AG04450 (cell line): ENCODE measurements around the gene RIPOR2. TPM values are rescaled to one million over a fixed set of nuclear protein-coding genes. Genes with fewer than 3 reads are reported as not detected.

ENCODE experiments used
- CTCF ChIA-PET: fragments of 300-600, 350-600 bp; formaldehyde crosslinking; extraction: SDS; loops from one replicate; lab custom pipeline; 2022; ENCODE audit warnings: antibody characterized with exemption, inconsistent platforms; lab: Charles Lee
- POLR2A ChIA-PET: fragments of 350-600 bp; formaldehyde crosslinking; extraction: SDS; loops from one replicate; lab custom pipeline; 2021; ENCODE audit warnings: antibody characterized with exemption, inconsistent platforms; lab: Yijun Ruan, JAX
- DNase-seq: peaks from one replicate; pipeline ENCODE4 v3.0.0-alpha.2; 2011; ENCODE audit warnings: low read depth, low spot score
- H3K27ac ChIP-seq: one replicate; pipeline ENCODE4 v1.5.1; 2012; ENCODE audit warnings: low read depth, low read length, control low read depth
- H3K27me3 ChIP-seq: one replicate; pipeline ENCODE4 v1.6.0; 2012; ENCODE audit warnings: low read length; ENCODE audit not compliant: control insufficient read depth, insufficient read depth
- H3K4me3 ChIP-seq: 2 replicates; pipeline ENCODE4 v1.5.1; 2011; ENCODE audit warnings: mild to moderate bottlenecking, low read depth, low read length, control low read depth
- H3K9me3 ChIP-seq: 2 replicates; pipeline ENCODE4 v1.5.1; 2012; ENCODE audit warnings: low read length; ENCODE audit not compliant: control insufficient read depth, insufficient read depth
- polyA plus RNA-seq: library from polyadenylated mRNA; depleted of rRNA; stranded (reverse); fragments of >200 nt; gene quantifications from 2 replicates; pipeline ENCODE4 v1.2.3, GENCODE V29; 2011
- TF ChIP-seq, protein P1 (sequence below): IDR thresholded peaks from 2 replicates; pipeline ENCODE4 v1.5.1; 2011; ENCODE audit warnings: low read depth, low read length, control low read depth, inconsistent platforms

The RIPOR2 gene
- polyA plus RNA-seq, 1 experiment, result 7.3 TPM

DNA sequence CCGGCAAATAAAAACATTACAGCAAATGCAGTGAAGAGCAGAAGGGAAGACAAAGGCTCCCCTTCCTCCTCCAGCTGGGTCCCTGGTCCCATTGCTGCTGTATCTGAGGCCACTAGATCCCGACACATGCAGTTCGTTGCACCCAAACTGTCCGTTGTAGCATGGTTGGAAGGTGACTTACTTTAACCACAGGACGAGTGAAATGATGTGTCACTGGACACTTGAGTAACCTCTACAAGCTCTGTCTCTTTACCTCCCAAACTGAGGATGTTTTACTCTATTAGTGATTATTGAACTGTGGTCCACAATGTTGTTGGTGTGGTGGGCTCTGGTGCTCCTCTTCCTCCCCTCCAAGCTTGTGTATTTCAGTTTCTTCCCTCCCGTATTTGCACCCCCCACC lies 90.9 kb downstream of the RIPOR2 start:
- TF ChIP-seq, protein P1, sequence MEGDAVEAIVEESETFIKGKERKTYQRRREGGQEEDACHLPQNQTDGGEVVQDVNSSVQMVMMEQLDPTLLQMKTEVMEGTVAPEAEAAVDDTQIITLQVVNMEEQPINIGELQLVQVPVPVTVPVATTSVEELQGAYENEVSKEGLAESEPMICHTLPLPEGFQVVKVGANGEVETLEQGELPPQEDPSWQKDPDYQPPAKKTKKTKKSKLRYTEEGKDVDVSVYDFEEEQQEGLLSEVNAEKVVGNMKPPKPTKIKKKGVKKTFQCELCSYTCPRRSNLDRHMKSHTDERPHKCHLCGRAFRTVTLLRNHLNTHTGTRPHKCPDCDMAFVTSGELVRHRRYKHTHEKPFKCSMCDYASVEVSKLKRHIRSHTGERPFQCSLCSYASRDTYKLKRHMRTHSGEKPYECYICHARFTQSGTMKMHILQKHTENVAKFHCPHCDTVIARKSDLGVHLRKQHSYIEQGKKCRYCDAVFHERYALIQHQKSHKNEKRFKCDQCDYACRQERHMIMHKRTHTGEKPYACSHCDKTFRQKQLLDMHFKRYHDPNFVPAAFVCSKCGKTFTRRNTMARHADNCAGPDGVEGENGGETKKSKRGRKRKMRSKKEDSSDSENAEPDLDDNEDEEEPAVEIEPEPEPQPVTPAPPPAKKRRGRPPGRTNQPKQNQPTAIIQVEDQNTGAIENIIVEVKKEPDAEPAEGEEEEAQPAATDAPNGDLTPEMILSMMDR, result no peak
- ChIA-PET CTCF (interaction anchor here (0.7 to 2.3 kb wide), 3 partner anchors 11 to 226 kb away, joined by 4 to 11 read pairs (median 10); no protein-coding TSS in a partner anchor), POLR2A (interaction anchor here (0.7 kb wide), 2 partner anchors 102 to 272 kb away, joined by 3 to 6 read pairs; no protein-coding TSS in a partner anchor)
- Histone ChIP-seq H3K4me3 (no peak overlapping the region), H3K27ac (no peak overlapping the region), H3K9me3 (no peaks in the 10 kb centered on the region; the same call in 1 of the 2 replicates), H3K27me3 (peaks cover 3% of the 10 kb centered on the region)
- no peak for DNase-seq

DNA sequence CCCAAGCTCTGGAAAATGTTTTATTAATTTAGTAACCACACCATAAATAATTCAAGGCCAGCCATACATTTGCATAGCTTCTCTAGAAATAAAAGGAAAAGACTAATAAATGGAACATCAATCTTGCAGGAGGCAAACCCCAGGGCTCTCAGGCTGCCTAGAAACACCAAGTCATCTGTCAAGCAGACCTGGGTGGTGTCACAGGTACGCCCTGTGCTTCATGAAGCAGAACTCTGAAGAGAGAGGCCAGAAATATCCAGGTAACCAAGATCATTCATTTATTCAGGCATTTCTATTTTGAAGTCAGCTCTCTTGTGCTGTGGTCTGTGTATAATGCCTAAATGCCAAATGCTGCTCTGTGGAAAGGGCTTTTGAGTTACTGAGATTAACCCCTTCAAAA lies 91.7 kb downstream of the RIPOR2 start:
- DNase-seq, result no peak
- peaks cover 3% of the 10 kb centered on the region for H3K27me3 ChIP-seq
- CTCF ChIA-PET, result interaction anchor here (0.7 to 2.3 kb wide), 3 partner anchors 148 to 227 kb away, joined by 3 to 11 read pairs (median 4); no protein-coding TSS in a partner anchor
- no peak overlapping the region for H3K27ac ChIP-seq
- no peak overlapping the region for H3K4me3 ChIP-seq
- no peaks in the 10 kb centered on the region; the same call in 1 of the 2 replicates for H3K9me3 ChIP-seq
- TF ChIP-seq, protein P1, result no peak
- POLR2A ChIA-PET, result interaction anchor here (0.7 kb wide), 2 partner anchors 101 to 273 kb away, joined by 3 to 6 read pairs; no protein-coding TSS in a partner anchor

GRCh38 chr6:24840187-24840586 lies 95.6 kb downstream of the RIPOR2 start:
- H3K9me3 ChIP-seq, result no peaks in the 10 kb centered on the region; the same call in 1 of the 2 replicates
- no peak overlapping the region for H3K4me3 ChIP-seq
- TF ChIP-seq, protein P1, result no peak
- ChIA-PET CTCF (interaction anchor here (0.7 to 1.4 kb wide), 2 partner anchors 231 to 426 kb away, joined by 3 read pairs; no protein-coding TSS in a partner anchor), POLR2A (no interaction called here)
- H3K27me3 ChIP-seq, result peaks cover 3% of the 10 kb centered on the region
- no peak overlapping the region for H3K27ac ChIP-seq
- DNase-seq, result no peak

DNA sequence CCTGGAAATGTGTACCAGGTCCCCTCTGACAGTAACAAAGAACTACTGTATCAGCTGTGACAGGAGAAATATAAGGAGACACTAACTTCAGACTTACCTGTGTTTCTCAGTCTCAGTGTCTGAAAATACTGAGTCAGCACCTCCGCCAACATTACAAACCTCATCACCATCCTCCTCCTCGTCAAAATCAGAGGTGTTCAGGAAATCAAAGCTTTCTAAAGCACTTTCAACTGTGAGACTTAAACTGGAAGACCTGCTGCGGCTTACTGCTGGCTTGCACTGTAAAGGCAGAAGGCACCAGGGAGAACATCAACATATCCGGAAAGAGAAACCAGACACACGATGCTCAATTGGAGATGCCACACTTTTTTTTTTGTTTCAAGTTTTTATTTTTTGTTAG lies 96.8 kb downstream of the RIPOR2 start:
- no peak for DNase-seq
- CTCF ChIA-PET, result no interaction called here
- H3K27me3 ChIP-seq, result peaks cover 3% of the 10 kb centered on the region
- TF ChIP-seq, protein P1, result no peak
- POLR2A ChIA-PET, result no interaction called here
- H3K4me3 ChIP-seq, result no peak overlapping the region
- no peaks in the 10 kb centered on the region; the same call in 1 of the 2 replicates for H3K9me3 ChIP-seq
- no peak overlapping the region for H3K27ac ChIP-seq

- POLR2A ChIA-PET, result no interaction called here
- H3K27me3 ChIP-seq, result peaks cover under 1% of the 10 kb centered on the region
- CTCF ChIA-PET, result no interaction called here
- no peaks in the 10 kb centered on the region; the same call in 1 of the 2 replicates for H3K9me3 ChIP-seq
- DNase-seq, result no peak
- H3K4me3 ChIP-seq, result no peak overlapping the region
- no peak overlapping the region for H3K27ac ChIP-seq
- TF ChIP-seq, protein P1, result no peak
These were observed 97.7 kb downstream of the RIPOR2 start for GRCh38 chr6:24838081-24838480.
